K562 (cell line): ENCODE measurements around the gene PCP4L1. TPM values are rescaled to one million over a fixed set of nuclear protein-coding genes. Genes with fewer than 3 reads are reported as not detected.

ENCODE experiments used
- ETV1 ChIP-seq: fragments of 450-650 bp; conservative IDR thresholded peaks from 2 replicates; pipeline ENCODE4 v1.6.1; 2016; ENCODE audit warnings: missing genetic modification characterization, control low read depth, low read depth, missing compliant biosample characterization
- GTF2E2 ChIP-seq: fragments of 200-800 bp; sonication (Bioruptor generic); IDR thresholded peaks from 2 replicates; pipeline ENCODE4 v1.6.1; 2016; ENCODE audit warnings: missing genetic modification characterization, missing compliant biosample characterization
- PATZ1 ChIP-seq: fragments of 250-450 bp; sonication (Bioruptor Pico); IDR thresholded peaks from 2 replicates; pipeline ENCODE4 v1.5.0; 2020; ENCODE audit warnings: mild to moderate bottlenecking, borderline replicate concordance
- SLC30A9 ChIP-seq: fragments of 250-450 bp; sonication (Bioruptor Pico); IDR thresholded peaks from 2 replicates; pipeline ENCODE4 v1.8.0; 2022; ENCODE audit warnings: mild to moderate bottlenecking, moderate library complexity
- WHSC1 ChIP-seq: IDR thresholded peaks from one replicate; pipeline ENCODE4 v1.6.1; 2012; ENCODE audit warnings: low read length, control low read depth, inconsistent platforms
- ZBTB7A ChIP-seq: IDR thresholded peaks from 2 replicates; pipeline ENCODE4 v1.6.1; 2011; ENCODE audit warnings: low read depth, mild to moderate bottlenecking, low read length, moderate library complexity, borderline replicate concordance; ENCODE audit not compliant: control insufficient read depth
- ZFP36 ChIP-seq: fragments of 150-350 bp; IDR thresholded peaks from 2 replicates; pipeline ENCODE4 v1.6.1; 2018; ENCODE audit warnings: low read length, low read depth; ENCODE audit not compliant: partially characterized antibody
- ZKSCAN1 ChIP-seq: fragments of 150-350 bp; IDR thresholded peaks from 2 replicates; pipeline ENCODE4 v1.6.1; 2016; ENCODE audit warnings: low read depth, low read length
- ZNF274 ChIP-seq: IDR thresholded peaks from 2 replicates; pipeline ENCODE4 v1.6.1; 2011; ENCODE audit warnings: low read depth, mild to moderate bottlenecking, low read length, moderate library complexity, borderline replicate concordance
- polyA plus RNA-seq, 8 experiments: library from polyadenylated mRNA; depleted of rRNA in 4 of 8; stranded (reverse) in 5 of 8; unstranded in 3 of 8; fragments of >200 nt; fragmentation: Nextera tagmentation in 2 of 8; fragmentation: Illumina TruSeq in 1 of 8; extraction: Ambion mirVana in 2 of 8; extraction: Trizol in 1 of 8; gene quantifications; 2 replicates each; pipeline versions ENCODE4 v1.2.1 to v1.2.3, GENCODE V29; 2011 to 2014; ENCODE audit warnings: inconsistent platforms in 1 of 8, missing spikeins in 1 of 8
- total RNA-seq, 7 experiments: library from RNA; depleted of rRNA in 6 of 7; stranded (reverse); fragments of >200 nt in 6 of 7; fragmentation: Illumina TruSeq in 2 of 7; extraction: Trizol in 2 of 7; gene quantifications; 2 replicates each; pipeline versions ENCODE4 v1.2.1 to v1.2.3, GENCODE V29; 2011 to 2021; ENCODE audit warnings: low replicate concordance in 1 of 7

PCP4L1 gene
- total and polyA plus RNA-seq, 9 of the 15 experiments (the other 6 are each of a cell fraction or from before 2014, with no cell fraction given): not detected

GRCh38 chr1:161226320-161226711 lies 32.2 kb upstream of the PCP4L1 start (continued):
- TF ChIP-seq ZBTB7A: peak; percentile 51; the same call in 1 of the 2 replicates
- peak; percentile 37; the same call in 1 of the 2 replicates for TF ChIP-seq GTF2E2 (tag)
- TF ChIP-seq ZNF274: no peak
- TF ChIP-seq ETV1 (tag): 0 out of 2 replicates have a peak, but pooled peaks have one; percentile 29
- TF ChIP-seq ZKSCAN1: 0 out of 2 replicates have a peak, but pooled peaks have one; percentile 3
- no peak for TF ChIP-seq ZFP36
- TF ChIP-seq SLC30A9 (CRISPR knock-in tag): no peak
- TF ChIP-seq WHSC1: no peak
- no peak for TF ChIP-seq PATZ1 (CRISPR knock-in tag)
